HG03354 (cell line): ENCODE data around the gene KIAA1549.
"Not testable (repeated sequence)": the region's sequence is repeated elsewhere in the genome, so short reads cannot be mapped to it uniquely, and the experiment has no call there.

Experiments
- ATAC-seq: cut with Tn5 transposase; IDR thresholded peaks from one replicate; pipeline ENCODE4 v1.9.1; 2021; ENCODE audit warnings: mild to moderate bottlenecking; ENCODE audit not compliant: unreplicated experiment, poor library complexity, severe bottlenecking

The KIAA1549 gene

GRCh38 chr7:138976161-138976560 is 5.0 kb downstream of the KIAA1549 start:
- ATAC-seq: not testable (repeated sequence)

- no peak for ATAC-seq
Measured at GRCh38 chr7:138975343-138976104, 5.7 kb downstream of the KIAA1549 start.

- no peak for ATAC-seq
Measured at GRCh38 chr7:138974675-138975292, 6.4 kb downstream of the KIAA1549 start.

- ATAC-seq: no peak
Measured at GRCh38 chr7:138974103-138974502, 7.1 kb downstream of the KIAA1549 start.

GRCh38 chr7:138970952-138971351 is 10.2 kb downstream of the KIAA1549 start:
- no peak for ATAC-seq

GRCh38 chr7:138970446-138970845 is 10.7 kb downstream of the KIAA1549 start:
- no peak for ATAC-seq

- ATAC-seq: no peak
Measured at GRCh38 chr7:138967159-138967558, 14.0 kb downstream of the KIAA1549 start.

- no peak for ATAC-seq
Measured at GRCh38 chr7:138964624-138965436, 16.4 kb downstream of the KIAA1549 start.

- ATAC-seq: no peak
Measured at GRCh38 chr7:138963675-138964074, 17.5 kb downstream of the KIAA1549 start.

GRCh38 chr7:138962561-138963270 is 18.5 kb downstream of the KIAA1549 start:
- no peak for ATAC-seq

GRCh38 chr7:138961159-138961558 is 20.0 kb downstream of the KIAA1549 start:
- ATAC-seq: no peak

- no peak for ATAC-seq
Measured at GRCh38 chr7:138958391-138958956, 22.7 kb downstream of the KIAA1549 start.

GRCh38 chr7:138957753-138958390 is 23.3 kb downstream of the KIAA1549 start:
- ATAC-seq: no peak

- no peak for ATAC-seq
Measured at GRCh38 chr7:138957217-138957616, 24.0 kb downstream of the KIAA1549 start.

- ATAC-seq: no peak
Measured at GRCh38 chr7:138954545-138955475, 26.4 kb downstream of the KIAA1549 start.

GRCh38 chr7:138952791-138953190 is 28.4 kb downstream of the KIAA1549 start:
- ATAC-seq: no peak

- no peak for ATAC-seq
Measured at GRCh38 chr7:138951953-138952352, 29.2 kb downstream of the KIAA1549 start.

- ATAC-seq: no peak
Measured at GRCh38 chr7:138949421-138950088, 31.6 kb downstream of the KIAA1549 start.
